Measurements from ENCODE around the gene KCNV2.
A peak's percentile ranks its signal among the peaks of the same experiment; 100 is the strongest.

The KCNV2 gene

GRCh38 chr9:2722715-2723114 lies 5.4 kb downstream of the KCNV2 start:
- no peak for DNase-seq

GRCh38 chr9:2723376-2724065 lies 6.2 kb downstream of the KCNV2 start:
- DNase-seq, result no peak

- no peak for DNase-seq
Measured at GRCh38 chr9:2725126-2725525, 7.8 kb downstream of the KCNV2 start.

- DNase-seq, result no peak
Measured at GRCh38 chr9:2725898-2726649, 8.8 kb downstream of the KCNV2 start.

GRCh38 chr9:2726650-2727340 lies 9.5 kb downstream of the KCNV2 start:
- DNase-seq, result no peak

- DNase-seq, result no peak
Measured at GRCh38 chr9:2727374-2727773, 10.1 kb downstream of the KCNV2 start.

- DNase-seq, result peak; percentile 13
Measured at GRCh38 chr9:2727966-2728613, 10.8 kb downstream of the KCNV2 start.

- no peak for DNase-seq
Measured at GRCh38 chr9:2729003-2729402, 11.7 kb downstream of the KCNV2 start.

GRCh38 chr9:2729721-2730120 lies 12.4 kb downstream of the KCNV2 start:
- DNase-seq, result no peak

- DNase-seq, result no peak
Measured at GRCh38 chr9:2730971-2731370, 13.7 kb downstream of the KCNV2 start.

- DNase-seq, result no peak
Measured at GRCh38 chr9:2732492-2732891, 15.2 kb downstream of the KCNV2 start.

GRCh38 chr9:2740616-2741015 lies 23.3 kb downstream of the KCNV2 start:
- DNase-seq, result no peak

GRCh38 chr9:2741441-2742158 lies 24.3 kb downstream of the KCNV2 start:
- no peak for DNase-seq

- no peak for DNase-seq
Measured at GRCh38 chr9:2742214-2742613, 24.9 kb downstream of the KCNV2 start.

- no peak for DNase-seq
Measured at GRCh38 chr9:2743937-2744529, 26.7 kb downstream of the KCNV2 start.

- no peak for DNase-seq
Measured at GRCh38 chr9:2745560-2746380, 28.5 kb downstream of the KCNV2 start.

- DNase-seq, result no peak
Measured at GRCh38 chr9:2749485-2749884, 32.2 kb downstream of the KCNV2 start.

- DNase-seq, result no peak
Measured at GRCh38 chr9:2755285-2755684, 38.0 kb downstream of the KCNV2 start.

GRCh38 chr9:2758162-2758897 lies 41.0 kb downstream of the KCNV2 start:
- DNase-seq, result no peak

- no peak for DNase-seq
Measured at GRCh38 chr9:2758898-2759510, 41.7 kb downstream of the KCNV2 start.
